ENCODE results near the gene SPIRE1.

Gene SPIRE1

GRCh38 chr18:12443551-12443950 is 214.4 kb downstream of the SPIRE1 start:
- DNase-seq (ENCODE audit: low spot score): no peak

GRCh38 chr18:12442946-12443345 is 215.0 kb downstream of the SPIRE1 start:
- DNase-seq (ENCODE audit: low spot score): no peak

- DNase-seq (ENCODE audit: low spot score): no peak
Observed at GRCh38 chr18:12441475-12442034, 216.4 kb downstream of the SPIRE1 start.

DNA sequence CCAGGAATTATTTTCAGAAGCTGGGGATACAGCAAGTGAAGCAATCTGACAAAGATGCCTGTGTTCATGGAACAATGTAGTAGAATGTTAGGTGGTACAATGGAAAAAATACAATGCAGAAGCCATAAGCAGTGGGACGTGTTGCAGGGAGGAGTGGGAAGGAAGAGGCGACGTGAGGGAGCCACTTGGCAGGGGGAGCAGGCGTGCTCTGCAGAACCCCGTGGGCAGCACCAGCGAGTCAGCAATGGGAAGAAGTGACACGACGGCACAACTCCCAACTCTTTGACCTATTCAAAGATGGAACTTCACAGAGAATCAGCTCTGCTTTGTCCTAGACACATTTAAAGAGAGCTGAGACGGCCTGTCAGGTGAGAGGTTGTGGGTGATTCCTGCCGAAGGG is 219.7 kb downstream of the SPIRE1 start:
- no peak for DNase-seq (ENCODE audit: low spot score)

GRCh38 chr18:12435867-12436266 is 222.0 kb downstream of the SPIRE1 start:
- no peak for DNase-seq (ENCODE audit: low spot score)

GRCh38 chr18:12434541-12434929 is 223.4 kb downstream of the SPIRE1 start:
- DNase-seq (ENCODE audit: low spot score): no peak

GRCh38 chr18:12433829-12434540 is 223.9 kb downstream of the SPIRE1 start:
- DNase-seq (ENCODE audit: low spot score): no peak

- DNase-seq (ENCODE audit: low spot score): no peak
Observed at GRCh38 chr18:12432881-12433280, 225.0 kb downstream of the SPIRE1 start.

GRCh38 chr18:12432196-12432595 is 225.7 kb downstream of the SPIRE1 start:
- no peak for DNase-seq (ENCODE audit: low spot score)

DNA sequence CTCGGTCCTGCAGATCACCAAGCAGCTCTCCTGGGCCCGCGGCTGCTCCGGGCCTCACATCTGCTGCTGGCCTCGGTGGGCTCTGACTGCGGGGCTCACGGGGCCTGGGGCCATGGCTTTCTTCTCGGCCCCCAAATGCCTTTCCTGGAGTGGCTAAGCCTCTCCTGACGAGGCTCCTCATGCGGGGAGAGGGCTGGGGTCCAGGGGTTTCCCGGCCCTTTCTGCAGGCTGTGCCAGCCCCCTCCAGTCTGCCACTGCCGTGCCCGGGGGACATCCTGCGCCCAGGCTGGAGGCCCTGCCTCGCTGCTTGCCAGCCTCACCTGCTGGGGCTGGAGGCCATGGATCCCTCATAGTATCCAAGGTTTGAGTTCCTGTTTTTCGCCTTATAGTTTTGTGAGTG is 226.3 kb downstream of the SPIRE1 start:
- no peak for DNase-seq (ENCODE audit: low spot score)

GRCh38 chr18:12430137-12430990 is 227.5 kb downstream of the SPIRE1 start:
- DNase-seq (ENCODE audit: low spot score): no peak

DNA sequence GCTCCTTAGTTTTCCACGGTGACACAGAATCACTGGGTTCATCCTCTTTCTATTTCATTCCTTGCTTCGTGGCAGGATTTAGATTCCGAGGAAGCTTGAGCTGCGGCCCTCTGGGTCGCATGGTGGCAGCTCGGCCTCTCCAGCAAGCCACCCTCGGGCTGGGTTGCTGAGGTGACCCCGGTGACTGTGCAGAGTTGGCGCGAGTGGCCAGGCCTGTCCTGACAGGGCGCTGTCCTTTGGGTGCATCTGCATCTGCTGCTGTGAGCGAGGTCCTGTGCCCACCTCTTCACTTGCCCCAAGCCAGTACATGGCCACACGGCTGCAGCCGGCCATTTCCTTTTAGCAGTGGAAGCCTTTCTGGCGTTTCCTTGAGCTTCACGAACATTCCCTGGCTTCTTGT is 228.4 kb downstream of the SPIRE1 start:
- DNase-seq (ENCODE audit: low spot score): no peak

GRCh38 chr18:12428923-12429322 is 229.0 kb downstream of the SPIRE1 start:
- DNase-seq (ENCODE audit: low spot score): no peak

GRCh38 chr18:12426924-12427323 is 231.0 kb downstream of the SPIRE1 start:
- no peak for DNase-seq (ENCODE audit: low spot score)

DNA sequence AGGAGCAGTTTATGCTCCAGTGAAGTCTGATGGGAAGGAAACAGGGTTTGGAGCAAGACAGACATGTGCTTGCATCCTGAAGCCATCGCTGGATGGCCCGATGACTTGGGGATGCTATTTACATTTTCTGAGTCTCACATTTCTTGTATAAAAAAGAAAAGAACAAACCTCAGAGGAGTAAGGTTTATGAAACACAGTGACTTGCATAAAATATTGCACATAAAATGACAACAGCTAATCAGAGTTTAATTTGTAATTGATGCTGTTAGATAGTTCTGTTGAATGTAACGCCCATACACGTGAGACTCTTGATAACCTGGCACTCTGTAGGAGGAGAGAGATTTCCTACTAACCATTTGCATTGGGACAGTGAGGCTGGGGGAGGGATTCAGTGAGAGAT is 233.7 kb downstream of the SPIRE1 start:
- no peak for DNase-seq (ENCODE audit: low spot score)

- DNase-seq (ENCODE audit: low spot score): no peak
Observed at GRCh38 chr18:12423820-12424219, 234.1 kb downstream of the SPIRE1 start.

GRCh38 chr18:12423393-12423792 is 234.5 kb downstream of the SPIRE1 start:
- no peak for DNase-seq (ENCODE audit: low spot score)

DNA sequence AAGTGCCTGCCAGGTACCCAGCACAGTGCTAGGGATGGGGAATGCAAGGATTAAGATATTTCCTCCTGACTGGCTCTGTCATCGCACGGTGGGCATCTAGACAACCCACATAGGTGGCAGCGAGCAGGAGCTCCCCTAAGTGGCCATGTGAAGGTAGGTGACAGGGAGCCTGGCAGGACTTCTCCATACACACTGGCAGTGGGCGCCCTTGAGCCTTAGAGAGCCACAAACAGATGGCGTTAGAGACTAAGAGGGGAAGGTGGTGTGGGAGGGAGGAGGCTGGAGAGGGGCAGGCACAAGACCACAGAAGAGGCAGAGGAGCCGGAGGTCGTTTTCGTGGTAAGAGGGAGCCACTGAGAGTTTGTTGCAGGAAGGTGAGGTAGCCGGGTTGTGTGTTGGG is 235.0 kb downstream of the SPIRE1 start:
- peak; percentile 47 for DNase-seq (ENCODE audit: low spot score)

- peak; percentile 39 for DNase-seq (ENCODE audit: low spot score)
Observed at GRCh38 chr18:12421732-12422131, 236.2 kb downstream of the SPIRE1 start.

DNA sequence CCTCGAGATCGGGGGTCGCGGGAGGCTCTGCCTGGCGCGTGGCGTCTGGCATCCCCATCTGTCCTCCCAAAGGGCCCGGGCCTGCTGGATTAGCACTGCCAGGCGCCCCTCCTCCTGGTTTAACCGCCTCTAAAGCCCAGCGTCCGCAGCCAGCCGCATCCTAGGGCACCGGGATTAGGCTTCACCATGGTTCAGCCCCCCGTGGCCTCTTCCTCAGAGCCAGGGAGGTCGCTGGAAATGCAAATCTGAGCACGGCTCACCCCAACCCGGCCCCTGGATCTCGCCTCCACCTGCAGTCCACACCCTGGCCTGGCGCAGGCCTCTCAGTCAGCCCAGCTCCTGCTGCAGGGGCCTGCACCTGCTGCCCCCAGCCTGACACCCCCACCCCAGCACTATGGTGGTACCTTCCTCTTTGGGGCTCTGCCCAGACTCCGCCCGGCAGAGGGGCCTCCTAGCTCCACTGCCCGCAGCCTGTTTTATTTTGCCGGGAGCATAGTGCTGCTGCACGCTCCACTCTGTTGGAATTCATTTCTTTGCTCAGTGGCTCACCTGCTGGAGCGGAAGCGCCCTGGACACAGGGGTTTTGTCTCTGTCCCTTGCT is 237.0 kb downstream of the SPIRE1 start:
- peak; percentile 75 for DNase-seq (ENCODE audit: low spot score)

GRCh38 chr18:12417687-12418086 is 240.2 kb downstream of the SPIRE1 start:
- DNase-seq (ENCODE audit: low spot score): no peak

DNA sequence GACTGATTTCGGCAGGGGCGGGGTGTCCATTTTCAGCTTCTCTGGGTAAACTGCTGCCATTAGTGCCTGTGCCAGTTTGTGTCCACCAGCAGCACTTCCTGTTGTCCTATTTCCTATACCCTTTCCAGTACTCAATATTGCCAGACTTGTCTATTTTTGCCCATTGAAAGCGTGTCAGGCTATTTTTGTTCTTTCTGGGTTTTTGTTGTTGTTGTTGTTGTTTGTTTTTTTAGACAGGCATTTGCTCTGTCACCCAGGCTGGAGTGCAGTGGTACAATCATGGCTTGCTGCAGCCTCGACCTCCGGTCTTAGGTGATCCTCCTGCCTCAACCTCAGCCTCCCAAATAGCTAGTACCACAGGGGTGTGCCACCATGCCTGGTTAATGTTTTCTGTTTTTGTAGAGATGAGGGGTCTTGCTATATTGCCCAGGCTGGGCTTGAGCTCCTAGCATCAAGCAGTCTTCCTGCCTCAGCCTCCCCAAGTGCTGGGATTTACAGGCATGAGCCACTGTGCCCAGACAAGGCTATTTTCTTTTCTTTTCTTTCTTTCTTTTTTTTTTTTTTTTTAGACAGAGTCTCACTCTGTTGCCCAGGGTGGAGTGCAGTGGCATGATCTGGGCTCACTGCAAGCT is 241.7 kb downstream of the SPIRE1 start:
- no peak for DNase-seq (ENCODE audit: low spot score)

Data from NAMALWA (cell line).